ENCODE results near the gene MCL1.

MCL1 gene

GRCh38 chr1:150549496-150550221 is 29.8 kb downstream of the MCL1 start:
- Histone ChIP-seq H3K9me3 (ENCODE audit: control insufficient read depth, insufficient read depth, low read length) (no peaks in the 10 kb centered on the region), H3K4me1 (ENCODE audit: control insufficient read depth, low read length) (peaks cover 12% of the 10 kb centered on the region), H3K27ac (ENCODE audit: low read depth, low read length) (no peak overlapping the region), H3K9me2 (replicated peaks; ENCODE audit: control insufficient read depth, low read length) (no peaks in the 10 kb centered on the region), H3K4me2 (ENCODE audit: low read length) (no peak overlapping the region), H3K79me2 (ENCODE audit: control insufficient read depth, low read length) (no peaks in the 10 kb centered on the region), H3F3A (ENCODE audit: control insufficient read depth, insufficient read depth) (no peaks in the 10 kb centered on the region), H3K36me3 (ENCODE audit: control insufficient read depth, low read length) (no peaks in the 10 kb centered on the region), H3K4me3 (ENCODE audit: low read length) (no peak overlapping the region), H3K27me3 (ENCODE audit: control insufficient read depth, low read length) (peaks cover 40% of the 10 kb centered on the region), H4K20me1 (ENCODE audit: control insufficient read depth, insufficient read depth, low read depth, low read length) (no peaks in the 10 kb centered on the region)
- TF ChIP-seq EZH2phosphoT487 (IDR thresholded peaks at IDR 0.05; ENCODE audit: borderline replicate concordance, low read length) (no peak), CTCF (IDR thresholded peaks at IDR 0.05; ENCODE audit: low read depth, low read length, poor library complexity, severe bottlenecking) (no peak)

DNA sequence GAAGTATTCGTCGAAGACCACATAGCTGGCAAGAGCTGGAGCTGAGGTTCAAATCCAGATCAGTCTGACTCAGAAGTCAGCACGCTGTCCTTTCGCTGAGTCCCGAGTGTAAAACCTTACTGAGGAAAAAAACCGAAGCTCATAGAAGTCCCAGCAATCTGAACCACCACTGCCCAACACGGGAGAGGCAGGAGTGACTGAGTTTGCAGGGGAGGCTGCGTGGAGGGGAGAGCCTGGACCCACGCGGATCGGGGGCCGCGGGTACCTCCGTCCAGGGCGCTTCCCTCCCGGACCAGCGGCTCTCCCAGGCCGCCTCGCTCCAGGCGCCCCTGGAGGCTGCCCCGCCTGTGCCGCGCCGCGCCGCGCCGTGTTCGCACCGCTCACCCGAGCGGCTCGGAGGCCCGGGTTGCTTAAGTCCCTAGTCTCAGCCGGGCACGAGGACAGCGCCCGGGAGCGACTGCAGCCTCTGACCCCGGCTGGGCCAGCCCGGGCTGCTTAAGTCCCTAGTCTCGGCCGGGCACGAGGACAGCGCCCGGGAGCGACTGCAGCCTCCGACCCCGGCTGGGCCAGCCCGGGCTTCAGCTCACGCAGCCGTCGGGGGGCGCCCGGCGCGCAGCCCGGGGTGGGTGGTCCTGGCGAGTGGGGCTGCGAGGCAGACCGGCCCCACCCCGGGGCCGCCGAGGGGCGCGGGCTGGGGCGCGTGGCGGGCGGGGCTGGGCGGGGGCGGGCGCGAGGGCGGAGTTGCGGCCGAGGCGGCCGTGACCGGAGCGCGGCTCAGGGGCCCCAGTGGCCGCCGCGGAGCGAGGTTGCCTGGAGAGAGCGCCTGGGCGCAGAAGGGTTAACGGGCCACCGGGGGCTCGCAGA is 30.5 kb downstream of the MCL1 start, which contains the start of gene ADAMTSL4:
Gene ADAMTSL4 (plus strand): TSS at position 777 of the 864 bp plus-strand sequence. CDS start 2,881 bp downstream, outside the sequence.
- Histone ChIP-seq H3K36me3 (ENCODE audit: control insufficient read depth, low read length) (no peaks in the 10 kb centered on the region), H3K27ac (ENCODE audit: low read depth, low read length) (no peak within 1 kb of the TSS), H3K4me1 (ENCODE audit: control insufficient read depth, low read length) (peaks cover 12% of the 10 kb centered on the region), H3K79me2 (ENCODE audit: control insufficient read depth, low read length) (no peaks in the 10 kb centered on the region), H3K4me3 (ENCODE audit: low read length) (peak within 1 kb of the TSS; percentile 57), H3K27me3 (ENCODE audit: control insufficient read depth, low read length) (peaks cover 44% of the 10 kb centered on the region), H3F3A (ENCODE audit: control insufficient read depth, insufficient read depth) (no peaks in the 10 kb centered on the region), H3K9me3 (ENCODE audit: control insufficient read depth, insufficient read depth, low read length) (no peaks in the 10 kb centered on the region), H4K20me1 (ENCODE audit: control insufficient read depth, insufficient read depth, low read depth, low read length) (no peaks in the 10 kb centered on the region), H3K9me2 (replicated peaks; ENCODE audit: control insufficient read depth, low read length) (no peaks in the 10 kb centered on the region), H3K4me2 (ENCODE audit: low read length) (peak within 1 kb of the TSS; percentile 68)
- TF ChIP-seq CTCF (IDR thresholded peaks at IDR 0.05; ENCODE audit: low read depth, low read length, poor library complexity, severe bottlenecking) (no peak), EZH2phosphoT487 (IDR thresholded peaks at IDR 0.05; ENCODE audit: borderline replicate concordance, low read length) (peak; percentile 87)

GRCh38 chr1:150548324-150548631 is 31.1 kb downstream of the MCL1 start:
- Histone ChIP-seq H3K27me3 (ENCODE audit: control insufficient read depth, low read length) (peaks cover 48% of the 10 kb centered on the region), H4K20me1 (ENCODE audit: control insufficient read depth, insufficient read depth, low read depth, low read length) (no peaks in the 10 kb centered on the region), H3K4me3 (ENCODE audit: low read length) (peak overlapping the region; percentile 57), H3K9me2 (replicated peaks; ENCODE audit: control insufficient read depth, low read length) (no peaks in the 10 kb centered on the region), H3K36me3 (ENCODE audit: control insufficient read depth, low read length) (no peaks in the 10 kb centered on the region), H3K4me2 (ENCODE audit: low read length) (peak overlapping the region; percentile 68), H3K27ac (ENCODE audit: low read depth, low read length) (no peak overlapping the region), H3F3A (ENCODE audit: control insufficient read depth, insufficient read depth) (no peaks in the 10 kb centered on the region), H3K9me3 (ENCODE audit: control insufficient read depth, insufficient read depth, low read length) (no peaks in the 10 kb centered on the region), H3K4me1 (ENCODE audit: control insufficient read depth, low read length) (peaks cover 12% of the 10 kb centered on the region), H3K79me2 (ENCODE audit: control insufficient read depth, low read length) (no peaks in the 10 kb centered on the region)
- TF ChIP-seq EZH2phosphoT487 (IDR thresholded peaks at IDR 0.05; ENCODE audit: borderline replicate concordance, low read length) (no peak), CTCF (IDR thresholded peaks at IDR 0.05; ENCODE audit: low read depth, low read length, poor library complexity, severe bottlenecking) (no peak)

Measured in DOHH2 (cell line).